Mucosa of descending colon (tissue), 3 donors: ENCODE data around the gene FOXN1. TPM values are rescaled to one million over a fixed set of nuclear protein-coding genes. Genes with fewer than 3 reads are reported as not detected.

ENCODE experiments used
- ATAC-seq: fragments of 200-7000 bp; cut with Tn5 transposase; one replicate; pipeline ENCODE4 v1.9.1; 2020; ENCODE audit warnings: mild to moderate bottlenecking, moderate library complexity
- DNase-seq, 3 donors: peaks; one replicate each; pipeline ENCODE4 v3.0.0-alpha.2; 2020
- H3K36me3 ChIP-seq: fragments of 200-600 bp; one replicate; pipeline ENCODE4 v1.8.0; 2021; ENCODE audit warnings: low read depth, mild to moderate bottlenecking
- H3K4me1 ChIP-seq: fragments of 200-600 bp; one replicate; pipeline ENCODE4 v1.8.0; 2021; ENCODE audit warnings: low read depth, mild to moderate bottlenecking
- H3K4me3 ChIP-seq: fragments of 200-600 bp; one replicate; pipeline ENCODE4 v1.8.0; 2021; ENCODE audit warnings: mild to moderate bottlenecking
- H3K9me3 ChIP-seq: fragments of 200-600 bp; one replicate; pipeline ENCODE4 v1.8.0; 2021; ENCODE audit warnings: mild to moderate bottlenecking
- intact Hi-C, 2 donors: fragments of 100-400 bp; cut with DNase I in 1 of 2; cut with micrococcal nuclease in 1 of 2; formaldehyde crosslinking; loops; one replicate each; pipeline versions ENCODE4 v1.11.0 to v1.11.1; 2022; cut with DNase I, micrococcal nuclease
- total RNA-seq, 3 donors: library from RNA; stranded (reverse); fragmentation: NEBNext Ultra II Directional in 2 of 3; extraction: Animal tissue kit (Norgen Biotek cat#: 25700) in 2 of 3; gene quantifications; one replicate each; pipeline versions ENCODE4 v1.2.1 to v1.2.4, GENCODE V29; 2021 to 2023
- TF ChIP-seq, protein P1 (sequence below): fragments of 200-600 bp; IDR thresholded peaks from one replicate; pipeline ENCODE4 v1.8.0; 2022; ENCODE audit warnings: antibody characterized with exemption, mild to moderate bottlenecking
- donor health status: DM: no; HTN: no; CAD: no; lungs with moderate emphysema.
- donor health status: DM: no; HTN: no; CAD: no.
- donor health status: DM: no; HTN: yes; CAD: no.

The FOXN1 gene
- total RNA-seq, 3 donors from 2014 or later = 0.46 to 0.69 TPM; not detected in 1

DNA sequence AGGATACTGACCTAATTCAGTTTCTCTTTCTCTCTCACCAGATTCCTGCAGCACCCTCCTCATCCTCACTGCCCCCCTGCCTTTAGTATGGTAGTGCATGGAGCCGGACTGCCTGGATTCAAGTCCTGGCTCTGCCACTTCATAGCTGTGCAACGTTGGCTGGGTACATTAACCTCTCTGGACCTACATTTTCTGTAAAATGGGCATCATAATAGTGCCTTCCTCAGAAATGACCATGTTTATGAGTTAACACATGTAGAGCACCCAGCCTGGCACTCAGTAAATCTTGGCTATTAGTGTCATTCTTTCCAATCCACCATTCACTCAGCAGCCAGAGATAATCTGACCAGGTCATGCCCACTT is 39.0 kb downstream of the FOXN1 start:
- no peaks in the 10 kb centered on the region for H3K36me3 ChIP-seq
- TF ChIP-seq, protein P1, sequence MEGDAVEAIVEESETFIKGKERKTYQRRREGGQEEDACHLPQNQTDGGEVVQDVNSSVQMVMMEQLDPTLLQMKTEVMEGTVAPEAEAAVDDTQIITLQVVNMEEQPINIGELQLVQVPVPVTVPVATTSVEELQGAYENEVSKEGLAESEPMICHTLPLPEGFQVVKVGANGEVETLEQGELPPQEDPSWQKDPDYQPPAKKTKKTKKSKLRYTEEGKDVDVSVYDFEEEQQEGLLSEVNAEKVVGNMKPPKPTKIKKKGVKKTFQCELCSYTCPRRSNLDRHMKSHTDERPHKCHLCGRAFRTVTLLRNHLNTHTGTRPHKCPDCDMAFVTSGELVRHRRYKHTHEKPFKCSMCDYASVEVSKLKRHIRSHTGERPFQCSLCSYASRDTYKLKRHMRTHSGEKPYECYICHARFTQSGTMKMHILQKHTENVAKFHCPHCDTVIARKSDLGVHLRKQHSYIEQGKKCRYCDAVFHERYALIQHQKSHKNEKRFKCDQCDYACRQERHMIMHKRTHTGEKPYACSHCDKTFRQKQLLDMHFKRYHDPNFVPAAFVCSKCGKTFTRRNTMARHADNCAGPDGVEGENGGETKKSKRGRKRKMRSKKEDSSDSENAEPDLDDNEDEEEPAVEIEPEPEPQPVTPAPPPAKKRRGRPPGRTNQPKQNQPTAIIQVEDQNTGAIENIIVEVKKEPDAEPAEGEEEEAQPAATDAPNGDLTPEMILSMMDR = no peak
- no peak overlapping the region for H3K4me3 ChIP-seq
- peaks cover 7% of the 10 kb centered on the region for H3K4me1 ChIP-seq
- ATAC-seq (no peak), DNase-seq (peak in 1 of 3 donors; percentile 4)
- no peaks in the 10 kb centered on the region for H3K9me3 ChIP-seq
- intact Hi-C loops = loop anchor here in 1 of 2 donors (5.0 kb wide), 1 partner anchor 48 kb away; no protein-coding TSS in a partner anchor

DNA sequence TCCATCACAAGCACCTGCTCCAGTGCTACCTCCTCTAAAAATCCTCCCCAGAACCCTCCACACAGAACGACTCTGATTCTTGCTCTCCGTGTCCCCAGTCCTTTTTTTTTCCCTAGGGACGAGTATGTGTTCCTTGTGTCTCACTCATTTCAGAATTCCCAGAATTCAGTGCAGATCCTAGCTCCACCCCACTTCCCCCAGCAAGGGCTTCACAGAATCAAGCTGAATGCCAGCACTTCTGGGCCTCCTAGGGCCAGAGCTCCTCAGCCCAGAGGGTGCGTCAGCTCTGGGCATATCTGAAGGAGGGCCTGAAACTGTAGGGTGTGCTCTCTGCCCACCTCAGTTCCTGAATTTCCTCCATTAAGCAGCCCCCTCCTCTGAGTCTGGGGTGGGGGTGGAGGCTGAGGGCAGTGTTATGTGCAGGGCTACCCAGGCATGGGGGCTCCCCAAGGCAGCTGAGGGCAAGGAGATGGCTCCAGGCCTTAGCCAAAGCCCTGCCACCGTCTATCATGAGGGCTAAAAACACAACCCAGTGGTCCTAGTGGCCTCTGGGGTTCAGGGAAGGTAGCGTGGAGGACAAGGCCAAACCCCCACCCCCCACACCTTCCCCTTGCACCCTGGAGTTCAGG is 39.8 kb downstream of the FOXN1 start:
- peak in 1 of 3 donors; percentile 22 for DNase-seq
- H3K9me3 ChIP-seq = no peaks in the 10 kb centered on the region
- ATAC-seq = no peak
- intact Hi-C loops = loop anchor here in 1 of 2 donors (5.0 kb wide), 1 partner anchor 49 kb away; no protein-coding TSS in a partner anchor
- no peak overlapping the region for H3K4me3 ChIP-seq
- H3K36me3 ChIP-seq = no peaks in the 10 kb centered on the region
- peaks cover 7% of the 10 kb centered on the region for H3K4me1 ChIP-seq
- TF ChIP-seq, protein P1 = no peak

DNA sequence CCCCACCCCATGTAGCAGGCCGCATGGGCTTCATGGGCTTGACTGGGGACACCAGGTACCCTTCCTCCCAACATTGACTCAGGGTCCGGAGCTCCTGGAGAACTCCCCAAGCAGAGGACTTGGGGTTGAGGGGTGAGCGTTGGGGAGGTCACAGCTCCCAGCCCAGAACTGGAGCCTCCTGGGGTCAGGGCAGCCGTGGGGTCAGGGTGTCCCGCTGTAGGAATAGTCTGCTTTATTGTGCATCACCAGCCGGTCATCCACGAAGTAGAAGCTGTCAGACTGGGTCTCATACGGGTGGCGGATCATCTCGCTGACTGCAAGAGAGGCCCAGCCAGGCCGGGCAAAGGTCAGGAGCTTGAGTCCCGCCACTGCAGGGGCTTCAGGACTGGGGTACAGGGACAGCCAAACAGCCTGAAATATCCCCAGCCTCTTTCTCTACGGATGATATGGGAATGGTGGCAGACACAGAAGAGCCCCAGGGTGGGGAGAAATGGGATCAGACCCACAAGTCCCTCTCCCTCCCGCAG is 41.0 kb downstream of the FOXN1 start:
- intact Hi-C loops = loop anchor here in 1 of 2 donors (5.0 kb wide), 1 partner anchor 50 kb away; no protein-coding TSS in a partner anchor

DNA sequence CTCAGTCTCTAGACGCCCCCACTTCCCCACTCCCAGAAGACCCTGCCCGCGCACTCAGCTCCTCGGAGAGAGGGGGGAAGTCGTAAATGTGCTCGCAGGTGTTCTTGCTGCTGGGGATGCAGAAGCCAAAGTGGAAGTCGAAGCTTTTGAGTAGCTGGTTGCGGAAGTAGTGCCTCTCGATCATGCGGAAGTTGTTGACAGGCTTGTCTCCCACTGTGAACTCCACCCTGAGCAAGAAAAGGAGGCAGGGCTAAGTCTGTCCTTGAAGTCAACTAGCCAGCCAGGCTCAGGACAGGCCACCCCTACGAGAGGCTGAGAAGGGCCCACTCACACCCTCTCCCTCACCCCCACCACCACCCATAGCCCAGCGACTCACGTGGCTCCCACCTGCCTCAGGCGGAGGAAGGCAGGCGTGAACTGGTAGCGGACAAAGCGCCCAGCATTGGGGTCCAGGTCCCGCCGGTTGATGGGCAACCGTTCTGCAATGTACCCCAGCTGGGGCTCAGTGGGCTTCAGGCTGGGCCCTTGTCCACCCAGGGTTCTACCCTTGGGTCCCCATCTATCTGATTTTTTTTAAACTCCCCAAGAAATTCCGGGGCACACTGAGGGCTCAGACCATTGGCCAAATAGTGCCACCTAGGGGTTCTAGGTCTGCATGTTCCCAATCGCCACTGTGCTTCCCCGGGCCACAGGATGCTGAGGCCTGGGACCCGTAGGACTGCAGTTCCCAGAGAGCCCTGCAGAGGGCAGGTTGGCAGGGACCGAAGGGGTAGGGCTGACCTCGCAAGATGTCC is 41.7 kb downstream of the FOXN1 start:
- Histone ChIP-seq H3K4me1 (peaks cover 14% of the 10 kb centered on the region), H3K4me3 (no peak overlapping the region), H3K36me3 (no peaks in the 10 kb centered on the region), H3K9me3 (no peaks in the 10 kb centered on the region)
- ATAC-seq (peak; percentile 79), DNase-seq (peak; percentile 80 to 90 (median 87))
- intact Hi-C loops = loop anchor here in 1 of 2 donors (5.0 kb wide), 1 partner anchor 51 kb away; no protein-coding TSS in a partner anchor
- TF ChIP-seq, protein P1 = peak; percentile 95

More for the DNA sequence above, 41.0 kb downstream of the FOXN1 start:
- Histone ChIP-seq H3K4me1 (peaks cover 14% of the 10 kb centered on the region), H3K36me3 (no peaks in the 10 kb centered on the region), H3K9me3 (no peaks in the 10 kb centered on the region), H3K4me3 (no peak overlapping the region)
- TF ChIP-seq, protein P1 = no peak
- ATAC-seq = no peak
- peak in 1 of 3 donors; percentile 48 for DNase-seq

DNA sequence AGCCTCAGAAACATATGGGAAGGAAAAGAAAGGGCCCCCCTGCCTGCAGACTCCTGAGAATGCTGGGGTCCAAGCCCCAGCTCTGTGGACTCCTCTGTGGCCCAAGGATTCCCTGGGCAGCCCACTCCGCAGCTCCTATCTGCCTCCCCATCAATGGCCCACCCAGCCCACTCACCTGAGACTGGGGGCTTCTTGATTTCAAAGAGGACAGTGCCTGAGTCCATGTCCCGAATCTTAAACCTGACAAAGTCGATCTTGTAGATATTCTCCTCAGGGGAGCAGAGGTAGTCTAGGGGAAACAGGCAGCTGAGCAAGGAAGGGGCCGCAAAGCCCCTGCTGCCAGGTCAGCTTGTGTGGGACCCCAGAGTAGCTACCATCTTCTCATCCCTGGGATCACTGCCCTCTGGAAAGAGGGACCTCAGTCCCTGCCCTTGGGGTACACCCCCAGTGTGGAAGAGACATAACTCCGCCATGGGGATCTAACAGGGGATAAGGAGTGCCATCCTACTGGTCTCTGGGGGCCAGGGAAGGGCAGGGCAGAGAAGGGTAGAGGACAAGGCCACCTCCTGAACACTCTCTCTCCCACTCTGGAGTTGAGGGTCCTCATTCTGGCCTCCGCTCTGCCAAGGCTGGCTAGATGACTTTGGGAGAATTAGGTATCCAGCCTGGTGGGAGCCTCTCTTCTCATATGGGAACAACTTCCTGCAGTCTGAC is 42.4 kb downstream of the FOXN1 start:
- H3K9me3 ChIP-seq = no peaks in the 10 kb centered on the region
- no peaks in the 10 kb centered on the region for H3K36me3 ChIP-seq
- no peak for ATAC-seq
- no peak for DNase-seq
- TF ChIP-seq, protein P1 = no peak
- intact Hi-C loops = loop anchor here in 1 of 2 donors (5.0 kb wide), 1 partner anchor 51 kb away; no protein-coding TSS in a partner anchor
- no peak overlapping the region for H3K4me3 ChIP-seq
- peaks cover 14% of the 10 kb centered on the region for H3K4me1 ChIP-seq
